Measurements from ENCODE around the gene PBXIP1.

Gene PBXIP1

DNA sequence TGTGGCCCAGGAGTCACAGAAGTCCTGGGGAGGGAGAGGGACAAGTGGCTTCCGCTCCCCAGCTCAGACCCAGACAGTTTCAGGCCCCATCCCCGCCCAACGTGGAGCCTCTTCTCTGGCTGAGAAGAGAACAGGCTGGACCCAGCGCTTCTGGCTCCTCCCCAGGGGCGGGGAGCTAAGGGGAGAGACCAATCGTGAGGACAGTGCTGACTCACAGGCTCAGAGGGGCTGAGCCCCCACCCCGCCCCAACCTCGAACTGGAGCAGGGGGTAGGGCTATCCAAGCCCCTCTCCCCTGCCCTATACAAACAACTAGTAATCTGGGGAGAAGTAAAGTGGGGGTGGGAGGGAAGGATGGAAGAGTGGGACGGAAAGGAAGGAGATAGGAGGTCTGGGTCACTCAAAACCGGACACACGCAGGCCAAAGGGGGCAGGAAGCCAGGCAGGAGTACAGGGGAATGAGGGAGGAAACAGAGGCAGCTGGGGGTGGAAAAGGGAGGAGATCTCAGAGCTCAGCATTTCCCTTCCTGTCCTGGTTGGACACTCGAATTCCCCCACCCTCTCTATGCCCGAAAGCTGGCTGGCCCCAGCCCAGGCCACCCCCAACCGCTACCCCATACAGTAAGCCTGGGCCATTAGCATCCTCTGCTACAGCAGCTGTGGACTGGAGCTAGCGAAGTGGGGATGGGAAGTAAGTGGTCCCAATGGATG, 14.9 kb upstream of the PBXIP1 start, which contains the start of gene SHC1:
SHC1 (minus strand) TSS at position 117 of the 710 bp plus-strand sequence. CDS start 221 bp downstream, outside the sequence.
- peak within 1 kb of the TSS; percentile 88 for H3K4me3 Mint-ChIP-seq
- no peaks in the 10 kb centered on the region for H3K27me3 Mint-ChIP-seq (ENCODE audit: low read depth, poor library complexity)
- peak within 1 kb of the TSS; percentile 95 for H3K27ac Mint-ChIP-seq
- peaks cover 52% of the 10 kb centered on the region for H3K4me1 Mint-ChIP-seq
- DNase-seq, result peak; percentile 91
- TF ChIP-seq, protein P1, sequence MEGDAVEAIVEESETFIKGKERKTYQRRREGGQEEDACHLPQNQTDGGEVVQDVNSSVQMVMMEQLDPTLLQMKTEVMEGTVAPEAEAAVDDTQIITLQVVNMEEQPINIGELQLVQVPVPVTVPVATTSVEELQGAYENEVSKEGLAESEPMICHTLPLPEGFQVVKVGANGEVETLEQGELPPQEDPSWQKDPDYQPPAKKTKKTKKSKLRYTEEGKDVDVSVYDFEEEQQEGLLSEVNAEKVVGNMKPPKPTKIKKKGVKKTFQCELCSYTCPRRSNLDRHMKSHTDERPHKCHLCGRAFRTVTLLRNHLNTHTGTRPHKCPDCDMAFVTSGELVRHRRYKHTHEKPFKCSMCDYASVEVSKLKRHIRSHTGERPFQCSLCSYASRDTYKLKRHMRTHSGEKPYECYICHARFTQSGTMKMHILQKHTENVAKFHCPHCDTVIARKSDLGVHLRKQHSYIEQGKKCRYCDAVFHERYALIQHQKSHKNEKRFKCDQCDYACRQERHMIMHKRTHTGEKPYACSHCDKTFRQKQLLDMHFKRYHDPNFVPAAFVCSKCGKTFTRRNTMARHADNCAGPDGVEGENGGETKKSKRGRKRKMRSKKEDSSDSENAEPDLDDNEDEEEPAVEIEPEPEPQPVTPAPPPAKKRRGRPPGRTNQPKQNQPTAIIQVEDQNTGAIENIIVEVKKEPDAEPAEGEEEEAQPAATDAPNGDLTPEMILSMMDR (IDR thresholded peaks at IDR 0.05), result no peak
- H3K36me3 Mint-ChIP-seq (ENCODE audit: low read depth), result peaks cover 21% of the 10 kb centered on the region
- H3K9me3 Mint-ChIP-seq, result no peaks in the 10 kb centered on the region

DNA sequence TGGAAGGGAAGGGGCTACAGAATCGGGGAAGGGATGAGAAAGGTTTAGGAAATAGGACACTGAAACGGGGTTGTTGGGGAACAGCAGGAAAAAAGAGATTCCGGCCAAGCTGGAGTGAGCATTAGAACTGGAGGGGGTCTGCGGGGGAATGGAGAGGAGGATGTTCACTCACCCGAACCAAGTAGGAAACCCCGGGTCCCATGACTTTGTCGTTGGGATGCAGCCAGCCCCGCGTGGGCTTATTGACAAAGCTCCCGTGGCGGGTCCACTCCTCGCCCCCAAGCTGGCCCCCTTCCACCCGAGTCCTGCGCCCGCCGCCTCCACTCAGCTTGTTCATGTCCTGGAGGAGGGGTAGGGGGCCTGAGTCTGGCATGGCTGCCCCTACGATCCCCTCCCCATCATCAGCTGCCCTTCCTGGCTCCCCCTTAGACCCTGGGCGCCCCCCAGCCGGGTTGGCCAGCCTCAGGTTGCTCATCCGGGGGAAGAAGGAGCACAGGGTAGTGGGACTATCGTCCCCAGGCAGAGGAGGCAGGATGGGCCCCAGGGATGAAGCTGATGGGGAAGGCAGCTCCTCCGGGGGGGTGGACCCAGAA, 14.1 kb upstream of the PBXIP1 start:
- TF ChIP-seq, protein P1 (IDR thresholded peaks at IDR 0.05), result no peak
- Mint-ChIP-seq H3K9me3 (no peaks in the 10 kb centered on the region), H3K4me3 (peak overlapping the region; percentile 88), H3K27ac (peak overlapping the region; percentile 69), H3K36me3 (ENCODE audit: low read depth) (peaks cover 29% of the 10 kb centered on the region), H3K27me3 (ENCODE audit: low read depth, poor library complexity) (no peaks in the 10 kb centered on the region), H3K4me1 (peaks cover 52% of the 10 kb centered on the region)
- no peak for DNase-seq

DNA sequence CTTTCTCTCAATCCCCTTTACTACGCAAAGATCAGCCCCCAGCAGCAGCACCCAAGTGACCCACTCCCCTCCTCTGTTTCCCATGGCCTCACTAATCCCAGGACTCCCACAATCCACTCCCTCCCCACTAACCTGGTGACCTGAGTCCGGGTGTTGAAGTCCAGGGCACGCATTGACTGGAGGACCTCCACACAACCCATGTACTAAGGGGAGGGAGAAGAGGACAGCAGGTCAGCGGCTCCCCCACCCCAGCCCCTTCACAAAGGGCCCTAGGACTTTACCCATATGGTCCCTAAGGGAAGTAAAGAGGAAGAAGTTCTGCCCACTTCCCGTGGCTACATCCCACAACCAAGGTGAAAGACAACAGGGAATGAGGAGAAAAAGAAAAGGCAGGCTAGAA, 13.3 kb upstream of the PBXIP1 start:
- Mint-ChIP-seq H3K4me3 (peak overlapping the region; percentile 88), H3K27me3 (ENCODE audit: low read depth, poor library complexity) (no peaks in the 10 kb centered on the region), H3K4me1 (peaks cover 52% of the 10 kb centered on the region), H3K27ac (peak overlapping the region; percentile 69), H3K9me3 (no peaks in the 10 kb centered on the region), H3K36me3 (ENCODE audit: low read depth) (peaks cover 34% of the 10 kb centered on the region)
- no peak for DNase-seq
- TF ChIP-seq, protein P1 (IDR thresholded peaks at IDR 0.05), result no peak

DNA sequence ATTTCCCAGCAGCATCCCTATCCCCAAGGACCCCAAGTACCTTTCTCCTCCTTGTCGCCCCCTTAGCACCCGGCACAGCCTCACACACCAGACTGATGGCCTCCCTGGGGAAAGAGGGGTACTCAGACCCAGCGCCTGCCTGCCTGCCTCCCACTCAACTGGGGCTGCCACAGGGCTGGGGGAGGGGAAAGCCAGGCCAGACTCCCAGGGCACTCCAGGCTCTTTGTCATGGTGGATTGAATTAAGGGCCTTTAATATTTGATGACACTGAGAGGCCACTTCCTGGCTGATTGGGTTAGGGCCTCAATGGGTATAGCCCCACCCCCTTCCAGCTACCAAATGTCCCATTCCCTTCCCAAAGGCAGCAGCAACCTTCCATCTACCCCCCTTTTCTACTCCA, 12.8 kb upstream of the PBXIP1 start:
- TF ChIP-seq, protein P1 (IDR thresholded peaks at IDR 0.05), result no peak
- Mint-ChIP-seq H3K9me3 (no peaks in the 10 kb centered on the region), H3K27me3 (ENCODE audit: low read depth, poor library complexity) (no peaks in the 10 kb centered on the region), H3K27ac (peak overlapping the region; percentile 85), H3K4me1 (peaks cover 57% of the 10 kb centered on the region), H3K36me3 (ENCODE audit: low read depth) (peaks cover 39% of the 10 kb centered on the region), H3K4me3 (peak overlapping the region; percentile 88)
- DNase-seq, result no peak

DNA sequence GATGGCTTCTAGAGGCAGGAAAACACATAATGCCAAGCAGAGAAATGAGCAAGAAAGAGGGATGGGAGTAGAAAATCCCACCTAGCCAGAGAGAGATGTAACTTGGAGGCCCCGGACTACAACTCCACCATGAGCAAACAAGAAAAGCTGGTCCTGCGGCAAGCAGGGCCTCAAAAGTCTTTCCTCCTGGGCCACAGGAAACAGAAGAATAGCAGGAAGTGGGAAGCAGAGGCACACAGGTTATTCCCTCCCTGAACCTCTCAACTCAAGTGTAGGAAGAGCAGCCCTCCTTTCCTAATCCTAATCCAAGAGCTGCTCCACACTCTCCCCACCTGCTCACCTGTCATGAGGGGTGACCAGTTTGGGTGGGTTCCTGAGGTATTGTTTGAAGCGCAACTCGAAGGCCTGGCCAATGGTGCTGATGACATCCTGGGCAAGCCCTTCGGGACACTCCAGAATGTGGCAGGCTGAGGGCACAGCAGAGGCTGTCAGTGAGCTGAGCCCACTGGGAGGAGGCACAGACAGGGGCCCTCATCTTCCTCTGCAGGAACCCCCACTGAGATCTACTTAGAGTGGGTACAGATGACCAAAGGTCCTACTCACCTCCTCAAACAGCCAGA, 11.5 kb upstream of the PBXIP1 start:
- Mint-ChIP-seq H3K27ac (peak overlapping the region; percentile 85), H3K9me3 (no peaks in the 10 kb centered on the region), H3K4me3 (peak overlapping the region; percentile 88), H3K36me3 (ENCODE audit: low read depth) (peaks cover 42% of the 10 kb centered on the region), H3K4me1 (peaks cover 62% of the 10 kb centered on the region), H3K27me3 (ENCODE audit: low read depth, poor library complexity) (no peaks in the 10 kb centered on the region)
- DNase-seq, result no peak
- TF ChIP-seq, protein P1 (IDR thresholded peaks at IDR 0.05), result no peak

Measured in nephron progenitor cell (in vitro differentiated cells).